Epidermal melanocyte (primary cell): ENCODE measurements around the gene TBC1D28.
"Not testable (repeated sequence)": the region's sequence is repeated elsewhere in the genome, so short reads cannot be mapped to it uniquely, and the experiment has no call there.

Experiments
- DNase-seq: peaks from one replicate; pipeline ENCODE4 v3.0.0; 2011; ENCODE audit warnings: low spot score; ENCODE audit not compliant: insufficient read length

The TBC1D28 gene

GRCh38 chr17:18617613-18618012 lies 26.6 kb downstream of the TBC1D28 start:
- DNase-seq, result not testable (repeated sequence)

- DNase-seq, result not testable (repeated sequence)
Observed at GRCh38 chr17:18613016-18613415, 31.2 kb downstream of the TBC1D28 start.

- not testable (repeated sequence) for DNase-seq
Observed at GRCh38 chr17:18593138-18593537, 51.1 kb downstream of the TBC1D28 start.
